HEK293T (cell line): ENCODE results near the gene CDT1.
A peak's percentile ranks its signal among the peaks of the same experiment; 100 is the strongest.
"Not testable (repeated sequence)": the region's sequence is repeated elsewhere in the genome, so short reads cannot be mapped to it uniquely, and the experiment has no call there.

Source experiments
- CTCF ChIA-PET: fragments of 350-600 bp; formaldehyde crosslinking; extraction: SDS; loops from one replicate; lab custom pipeline; 2021; ENCODE audit warnings: antibody characterized with exemption, inconsistent platforms; lab: Yijun Ruan, JAX
- POLR2A ChIA-PET: fragments of 350-600 bp; formaldehyde crosslinking; extraction: SDS; loops from one replicate; lab custom pipeline; 2020; ENCODE audit warnings: antibody characterized with exemption, inconsistent platforms; lab: Yijun Ruan, JAX
- DNase-seq: peaks from one replicate; pipeline ENCODE4 v3.0.0; 2012; ENCODE audit warnings: mixed read lengths; ENCODE audit errors: extremely low spot score
- ARNT ChIP-seq: fragments of 450-650 bp; IDR thresholded peaks from 2 replicates; pipeline ENCODE4 v1.6.1; 2017; ENCODE audit warnings: mild to moderate bottlenecking
- BHLHE40 ChIP-seq: fragments of 450-650 bp; IDR thresholded peaks from 2 replicates; pipeline ENCODE4 v1.6.1; 2016; ENCODE audit warnings: mild to moderate bottlenecking, moderate library complexity, borderline replicate concordance
- CTBP1 ChIP-seq: fragments of 450-650 bp; IDR thresholded peaks from 2 replicates; pipeline ENCODE4 v1.6.1; 2016; ENCODE audit warnings: borderline replicate concordance
- ELF4 ChIP-seq: fragments of 450-650 bp; IDR thresholded peaks from 2 replicates; pipeline ENCODE4 v1.6.1; 2017; ENCODE audit warnings: antibody characterized with exemption
- FOXA1 ChIP-seq: fragments of 450-650 bp; IDR thresholded peaks from 2 replicates; pipeline ENCODE4 v1.6.1; 2016; ENCODE audit warnings: mild to moderate bottlenecking
- FOXK2 ChIP-seq: fragments of 450-650 bp; IDR thresholded peaks from 2 replicates; pipeline ENCODE4 v1.6.1; 2016; ENCODE audit warnings: mild to moderate bottlenecking
- FOXM1 ChIP-seq: fragments of 450-650 bp; IDR thresholded peaks from 2 replicates; pipeline ENCODE4 v1.6.1; 2017; ENCODE audit warnings: mild to moderate bottlenecking, borderline replicate concordance
- HDGF ChIP-seq: fragments of 450-650 bp; IDR thresholded peaks from 2 replicates; pipeline ENCODE4 v1.6.1; 2017; ENCODE audit warnings: antibody characterized with exemption, borderline replicate concordance
- L3MBTL2 ChIP-seq: fragments of 450-650 bp; conservative IDR thresholded peaks from 2 replicates; pipeline ENCODE4 v1.6.1; 2016; ENCODE audit warnings: mild to moderate bottlenecking
- LEF1 ChIP-seq: fragments of 450-650 bp; IDR thresholded peaks from 2 replicates; pipeline ENCODE4 v1.6.1; 2017; ENCODE audit warnings: mild to moderate bottlenecking, borderline replicate concordance
- NFRKB ChIP-seq: fragments of 450-650 bp; IDR thresholded peaks from 2 replicates; pipeline ENCODE4 v1.6.1; 2016; ENCODE audit warnings: mild to moderate bottlenecking, moderate library complexity
- PKNOX1 ChIP-seq: fragments of 450-650 bp; IDR thresholded peaks from 2 replicates; pipeline ENCODE4 v1.6.1; 2016
- SP1 ChIP-seq: fragments of 450-650 bp; IDR thresholded peaks from 2 replicates; pipeline ENCODE4 v1.6.1; 2017
- SUZ12 ChIP-seq: fragments of 450-650 bp; IDR thresholded peaks from 2 replicates; pipeline ENCODE4 v1.6.1; 2016; ENCODE audit warnings: mild to moderate bottlenecking
- TARDBP ChIP-seq: fragments of 450-650 bp; IDR thresholded peaks from 2 replicates; pipeline ENCODE4 v1.6.1; 2016
- ZNF384 ChIP-seq: fragments of 450-650 bp; IDR thresholded peaks from 2 replicates; pipeline ENCODE4 v1.6.1; 2016

Gene CDT1

GRCh38 chr16:88784074-88784855 lies 19.3 kb upstream of the CDT1 start:
- ChIA-PET POLR2A (interaction anchor here (0.8 to 4.5 kb wide), 7 partner anchors 12 to 147 kb away, joined by 3 to 30 read pairs (median 4); partner anchors contain the start of gene CDT1), CTCF (interaction anchor here (0.6 kb wide), 1 partner anchor 47 kb away, joined by 3 read pairs; no protein-coding TSS in a partner anchor)
- peak; percentile 41 for DNase-seq
- TF ChIP-seq NFRKB (no peak), SUZ12 (no peak), FOXA1 (no peak), LEF1 (no peak), HDGF (no peak), SP1 (no peak), ZNF384 (no peak), TARDBP (no peak), FOXM1 (no peak), PKNOX1 (no peak), FOXK2 (no peak)

- no peak for DNase-seq
- ChIA-PET CTCF (interaction anchor here (0.6 kb wide), 1 partner anchor 47 kb away, joined by 3 read pairs; no protein-coding TSS in a partner anchor), POLR2A (interaction anchor here (0.7 to 4.5 kb wide), 7 partner anchors 12 to 48 kb away, joined by 3 to 30 read pairs (median 4); partner anchors contain the start of gene CDT1)
- TF ChIP-seq FOXA1: no peak
- no peak for TF ChIP-seq CTBP1
- TF ChIP-seq TARDBP: no peak
- no peak for TF ChIP-seq NFRKB
- no peak for TF ChIP-seq ELF4
- TF ChIP-seq BHLHE40: no peak
- no peak for TF ChIP-seq ARNT
- TF ChIP-seq PKNOX1: no peak
- TF ChIP-seq SUZ12: no peak
- no peak for TF ChIP-seq L3MBTL2
- TF ChIP-seq LEF1: no peak
- TF ChIP-seq SP1: no peak
- no peak for TF ChIP-seq FOXK2
- TF ChIP-seq FOXM1: no peak
- no peak for TF ChIP-seq ZNF384
- TF ChIP-seq HDGF: no peak
These were observed 18.8 kb upstream of the CDT1 start for GRCh38 chr16:88784856-88785105.

GRCh38 chr16:88785106-88785924 lies 18.3 kb upstream of the CDT1 start, which contains the start of gene PIEZO1:
TSS of gene PIEZO1 (minus strand) at chr16:88785220. CDS start at chr16:88784964, 256 bp downstream.
- peak; percentile 69 for DNase-seq
- POLR2A ChIA-PET: interaction anchor here (0.6 to 2.4 kb wide), 3 partner anchors 13 to 18 kb away, joined by 3 to 11 read pairs (median 3); partner anchors contain the start of gene CDT1
- peak; percentile 88; the same call in 1 of the 2 replicates for TF ChIP-seq LEF1
- TF ChIP-seq FOXM1: peak; percentile 9; the same call in 1 of the 2 replicates
- no peak for TF ChIP-seq ZNF384
- no peak for TF ChIP-seq CTBP1
- TF ChIP-seq TARDBP: peak; percentile 95
- no peak for TF ChIP-seq FOXK2
- TF ChIP-seq BHLHE40: no peak
- no peak for TF ChIP-seq HDGF
- TF ChIP-seq SP1: no peak
- no peak for TF ChIP-seq NFRKB
- no peak for TF ChIP-seq FOXA1
- no peak for TF ChIP-seq PKNOX1
- no peak for TF ChIP-seq ELF4
- TF ChIP-seq L3MBTL2: peak; percentile 66
- TF ChIP-seq SUZ12: no peak
- 0 out of 2 replicates have a peak, but pooled peaks have one; percentile 12 for TF ChIP-seq ARNT
- CTCF ChIA-PET: interaction anchor here (0.6 kb wide), 1 partner anchor 48 kb away, joined by 3 read pairs; no protein-coding TSS in a partner anchor

GRCh38 chr16:88787579-88788314 lies 15.8 kb upstream of the CDT1 start:
- POLR2A ChIA-PET: interaction anchor here (0.8 to 1.3 kb wide), 4 partner anchors 15 to 25 kb away, joined by 3 to 5 read pairs (median 4); partner anchors contain the start of gene CDT1
- DNase-seq: no peak
- TF ChIP-seq SP1 (no peak), HDGF (no peak), ZNF384 (no peak), ARNT (no peak), ELF4 (no peak), LEF1 (no peak), L3MBTL2 (no peak), BHLHE40 (no peak)
- CTCF ChIA-PET: no interaction called here

- DNase-seq, POLR2A ChIA-PET: not testable (repeated sequence)
- CTCF ChIA-PET: interaction anchor here (0.6 kb wide), 1 partner anchor 10 kb away, joined by 4 read pairs; no protein-coding TSS in a partner anchor
These were observed 14.8 kb upstream of the CDT1 start for GRCh38 chr16:88788749-88789148.
